Trophoblast cell (in vitro differentiated cells and primary cell): Measurements from ENCODE around the gene ELL2.

Source experiments
- DNase-seq, 2 donors: peaks; one replicate each; pipeline ENCODE4 v3.0.0-alpha.2; 2016
- H2AFZ ChIP-seq: 2 replicates; pipeline ENCODE4 v1.6.1; 2013; ENCODE audit warnings: low read length, moderate library complexity, mild to moderate bottlenecking; ENCODE audit not compliant: insufficient read depth, poor library complexity
- H2AK5ac ChIP-seq: 2 replicates; pipeline ENCODE4 v1.6.1; 2013; ENCODE audit warnings: mild to moderate bottlenecking, low read length
- H2BK120ac ChIP-seq: 2 replicates; pipeline ENCODE4 v1.6.1; 2013; ENCODE audit warnings: low read length, mild to moderate bottlenecking, moderate library complexity; ENCODE audit not compliant: insufficient read depth, poor library complexity
- H2BK12ac ChIP-seq: 2 replicates; pipeline ENCODE4 v1.6.1; 2013; ENCODE audit warnings: mild to moderate bottlenecking, low read length, moderate library complexity
- H2BK5ac ChIP-seq: 2 replicates; pipeline ENCODE4 v1.6.1; 2013; ENCODE audit warnings: low read length, low read depth, moderate library complexity, mild to moderate bottlenecking; ENCODE audit not compliant: poor library complexity
- H3K14ac ChIP-seq: 2 replicates; pipeline ENCODE4 v1.6.1; 2013; ENCODE audit warnings: mild to moderate bottlenecking, low read length
- H3K18ac ChIP-seq: 2 replicates; pipeline ENCODE4 v1.6.1; 2013; ENCODE audit warnings: mild to moderate bottlenecking, low read length
- H3K23ac ChIP-seq: 2 replicates; pipeline ENCODE4 v1.6.1; 2013; ENCODE audit warnings: low read length
- H3K27ac ChIP-seq: 2 replicates; pipeline ENCODE4 v1.5.1; 2013; ENCODE audit warnings: low read depth, mild to moderate bottlenecking, inconsistent platforms, low read length, moderate library complexity
- H3K27me3 ChIP-seq: 2 replicates; pipeline ENCODE4 v1.6.1; 2013; ENCODE audit warnings: inconsistent platforms, mild to moderate bottlenecking, low read length, moderate library complexity; ENCODE audit not compliant: insufficient read depth
- H3K36me3 ChIP-seq, 2 experiments: 1 replicate in 1 of 2; 2 replicates in 1 of 2; pipeline ENCODE4 v1.6.1; 2013; ENCODE audit warnings: low read length in 2 of 2, mild to moderate bottlenecking in 2 of 2, moderate library complexity in 1 of 2; ENCODE audit not compliant: insufficient read depth in 2 of 2, control insufficient read depth in 1 of 2
- H3K4ac ChIP-seq: 2 replicates; pipeline ENCODE4 v1.6.1; 2013; ENCODE audit warnings: low read depth, mild to moderate bottlenecking, low read length, moderate library complexity
- H3K4me1 ChIP-seq, 2 experiments: 1 replicate in 1 of 2; 2 replicates in 1 of 2; pipeline ENCODE4 v1.6.1; 2013; ENCODE audit warnings: low read length in 2 of 2, mild to moderate bottlenecking in 2 of 2, moderate library complexity in 1 of 2; ENCODE audit not compliant: insufficient read depth in 2 of 2, control insufficient read depth in 1 of 2
- H3K4me2 ChIP-seq: 2 replicates; pipeline ENCODE4 v1.6.1; 2013; ENCODE audit warnings: inconsistent platforms, mild to moderate bottlenecking, low read length, moderate library complexity
- H3K4me3 ChIP-seq: 2 replicates; pipeline ENCODE4 v1.5.1; 2013; ENCODE audit warnings: mild to moderate bottlenecking, low read depth, low read length, inconsistent platforms
- H3K79me1 ChIP-seq: one replicate; pipeline ENCODE4 v1.6.1; 2013; ENCODE audit warnings: low read length
- H3K79me2 ChIP-seq: 2 replicates; pipeline ENCODE4 v1.6.1; 2013; ENCODE audit warnings: low read length, mild to moderate bottlenecking; ENCODE audit not compliant: control insufficient read depth, insufficient read depth, poor library complexity
- H3K9ac ChIP-seq: 2 replicates; pipeline ENCODE4 v1.6.1; 2013; ENCODE audit warnings: mild to moderate bottlenecking, low read length
- H3K9me3 ChIP-seq: 2 replicates; pipeline ENCODE4 v1.6.1; 2013; ENCODE audit warnings: low read depth, mild to moderate bottlenecking, control low read depth, inconsistent platforms, low read length; ENCODE audit not compliant: insufficient read depth
- H4K12ac ChIP-seq: 2 replicates; pipeline ENCODE4 v1.6.1; 2013; ENCODE audit warnings: low read depth, mild to moderate bottlenecking, low read length, moderate library complexity
- H4K8ac ChIP-seq: 2 replicates; pipeline ENCODE4 v1.6.1; 2013; ENCODE audit warnings: low read depth, mild to moderate bottlenecking, low read length, moderate library complexity
- H4K91ac ChIP-seq: one replicate; pipeline ENCODE4 v1.6.1; 2013; ENCODE audit warnings: low read depth, mild to moderate bottlenecking, low read length, moderate library complexity
- WGBS: extraction: QIAGEN DNeasy Blood & Tissue Kit; methylation state at CpG from one replicate; pipeline ENCODE4 v1.1.7; 2013; ENCODE audit warnings: missing lambda C conversion rate; ENCODE audit not compliant: insufficient read length, insufficient coverage; ENCODE audit errors: extremely low coverage; 5-methylcytosine and 5-hydroxymethylcytosine counted together

The ELL2 gene

GRCh38 chr5:95864944-95865504 is 96.6 kb downstream of the ELL2 start:
- H3K4me2 ChIP-seq, result no peak overlapping the region
- H3K14ac ChIP-seq, result peak overlapping the region; percentile 45
- H4K8ac ChIP-seq, result peak overlapping the region; percentile 54
- H2BK5ac ChIP-seq, result peak overlapping the region; percentile 67
- peaks cover 2% of the 10 kb centered on the region for H3K79me2 ChIP-seq
- WGBS, result no CpG with 5 or more reads among the region's 6 CpGs
- peak overlapping the region; percentile 29 for H3K4ac ChIP-seq
- H3K27ac ChIP-seq, result peak overlapping the region; percentile 12
- no peaks in the 10 kb centered on the region for H3K9me3 ChIP-seq
- no peaks in the 10 kb centered on the region for H3K36me3 ChIP-seq
- H2BK120ac ChIP-seq, result peak overlapping the region; percentile 57
- peak overlapping the region; percentile 56 for H2BK12ac ChIP-seq
- DNase-seq, result no peak
- H3K23ac ChIP-seq, result no peak overlapping the region
- H3K27me3 ChIP-seq, result no peaks in the 10 kb centered on the region
- H3K4me1 ChIP-seq, result peaks cover 14 to 16% of the 10 kb centered on the region in 2 experiments
- H3K18ac ChIP-seq, result peak overlapping the region; percentile 46
- peak overlapping the region; percentile 38 for H2AK5ac ChIP-seq
- peak overlapping the region; percentile 67 for H4K12ac ChIP-seq
- H3K9ac ChIP-seq, result no peak overlapping the region
- H3K4me3 ChIP-seq, result no peak overlapping the region
- H3K79me1 ChIP-seq, result peaks cover 18% of the 10 kb centered on the region
- peak overlapping the region; percentile 24 for H2AFZ ChIP-seq
- peak overlapping the region; percentile 72 for H4K91ac ChIP-seq

GRCh38 chr5:95864456-95864855 is 97.2 kb downstream of the ELL2 start:
- no peak overlapping the region for H2BK12ac ChIP-seq
- H3K27me3 ChIP-seq, result no peaks in the 10 kb centered on the region
- no peak overlapping the region for H3K23ac ChIP-seq
- no CpG with 5 or more reads among the region's 1 CpG for WGBS
- no peak overlapping the region for H4K91ac ChIP-seq
- no peak overlapping the region for H3K4me3 ChIP-seq
- peaks cover 17 to 19% of the 10 kb centered on the region in 2 experiments for H3K4me1 ChIP-seq
- no peak overlapping the region for H3K4me2 ChIP-seq
- DNase-seq, result no peak
- no peak overlapping the region for H2AK5ac ChIP-seq
- H3K4ac ChIP-seq, result no peak overlapping the region
- H3K9me3 ChIP-seq, result no peaks in the 10 kb centered on the region
- no peaks in the 10 kb centered on the region for H3K36me3 ChIP-seq
- H3K14ac ChIP-seq, result no peak overlapping the region
- no peak overlapping the region for H4K8ac ChIP-seq
- H3K27ac ChIP-seq, result no peak overlapping the region
- no peak overlapping the region for H3K9ac ChIP-seq
- H2AFZ ChIP-seq, result no peak overlapping the region
- no peak overlapping the region for H2BK5ac ChIP-seq
- H4K12ac ChIP-seq, result no peak overlapping the region
- no peak overlapping the region for H3K18ac ChIP-seq
- peaks cover 2% of the 10 kb centered on the region for H3K79me2 ChIP-seq
- H3K79me1 ChIP-seq, result peaks cover 22% of the 10 kb centered on the region
- no peak overlapping the region for H2BK120ac ChIP-seq

- no peak for DNase-seq
- no peak overlapping the region for H3K27ac ChIP-seq
- no peaks in the 10 kb centered on the region for H3K9me3 ChIP-seq
- no peak overlapping the region for H3K23ac ChIP-seq
- H3K18ac ChIP-seq, result no peak overlapping the region
- peak overlapping the region; percentile 46 for H3K14ac ChIP-seq
- H3K4ac ChIP-seq, result peak overlapping the region; percentile 13
- no peak overlapping the region for H4K12ac ChIP-seq
- peak overlapping the region; percentile 90 for H2AK5ac ChIP-seq
- H3K79me1 ChIP-seq, result peaks cover 26% of the 10 kb centered on the region
- peak overlapping the region; percentile 83 for H4K91ac ChIP-seq
- no CpG with 5 or more reads among the region's 4 CpGs for WGBS
- peak overlapping the region; percentile 44 for H2BK12ac ChIP-seq
- no peaks in the 10 kb centered on the region for H3K36me3 ChIP-seq
- H3K4me3 ChIP-seq, result no peak overlapping the region
- no peak overlapping the region for H3K4me2 ChIP-seq
- peaks cover 2% of the 10 kb centered on the region for H3K79me2 ChIP-seq
- peaks cover 22% of the 10 kb centered on the region in 2 experiments for H3K4me1 ChIP-seq
- no peaks in the 10 kb centered on the region for H3K27me3 ChIP-seq
- H2AFZ ChIP-seq, result no peak overlapping the region
- peak overlapping the region; percentile 26 for H2BK5ac ChIP-seq
- H3K9ac ChIP-seq, result no peak overlapping the region
- H4K8ac ChIP-seq, result peak overlapping the region; percentile 37
- H2BK120ac ChIP-seq, result peak overlapping the region; percentile 30
Observed at GRCh38 chr5:95863383-95863757, 98.3 kb downstream of the ELL2 start.

GRCh38 chr5:95862671-95863382 is 98.8 kb downstream of the ELL2 start:
- peak overlapping the region; percentile 83 for H4K91ac ChIP-seq
- peak overlapping the region; percentile 46 for H3K14ac ChIP-seq
- H3K4me3 ChIP-seq, result no peak overlapping the region
- no peaks in the 10 kb centered on the region for H3K27me3 ChIP-seq
- peaks cover 29% of the 10 kb centered on the region for H3K79me1 ChIP-seq
- H3K4me2 ChIP-seq, result no peak overlapping the region
- peak overlapping the region; percentile 90 for H2AK5ac ChIP-seq
- H3K36me3 ChIP-seq, result no peaks in the 10 kb centered on the region
- peak overlapping the region; percentile 37 for H4K8ac ChIP-seq
- H3K9ac ChIP-seq, result no peak overlapping the region
- DNase-seq, result peak in 1 of 2 donors; percentile 34
- H2BK12ac ChIP-seq, result peak overlapping the region; percentile 72
- peak overlapping the region; percentile 13 for H3K4ac ChIP-seq
- peak overlapping the region; percentile 26 for H2BK5ac ChIP-seq
- no CpG with 5 or more reads among the region's 8 CpGs for WGBS
- H3K18ac ChIP-seq, result no peak overlapping the region
- no peak overlapping the region for H3K27ac ChIP-seq
- H3K9me3 ChIP-seq, result no peaks in the 10 kb centered on the region
- H4K12ac ChIP-seq, result no peak overlapping the region
- H2BK120ac ChIP-seq, result peak overlapping the region; percentile 52
- no peak overlapping the region for H3K23ac ChIP-seq
- H2AFZ ChIP-seq, result no peak overlapping the region
- H3K79me2 ChIP-seq, result peaks cover 4% of the 10 kb centered on the region
- H3K4me1 ChIP-seq, result peaks cover 26 to 27% of the 10 kb centered on the region in 2 experiments
